Measurements from ENCODE around the gene FCMR. TPM values are rescaled to one million over a fixed set of nuclear protein-coding genes. Genes with fewer than 3 reads are reported as not detected.

FCMR gene
- total RNA-seq, 4 donors from 2014 or later = 0.88 to 4.2 (median 1.00) TPM; not detected in 1

GRCh38 chr1:206875752-206876377 lies 45.9 kb downstream of the FCMR start:
- Histone ChIP-seq H3K27me3 (no peaks in the 10 kb centered on the region), H3K4me1 (peaks cover 4 to 16% (median 4%) of the 10 kb centered on the region in 3 donors), H3K27ac (no peak overlapping the region), H3K4me3 (no peak overlapping the region), H3K36me3 (no peaks in the 10 kb centered on the region), H3K9me3 (peaks cover 0 to 30% (median 9%) of the 10 kb centered on the region in 3 donors)
- intact Hi-C loops (cut with DNase I) = no loop called here
- no peak for TF ChIP-seq POLR2A (IDR thresholded peaks at IDR 0.05)
- TF ChIP-seq CTCF (IDR thresholded peaks at IDR 0.05) = no peak
- DNase-seq = no peak
- 77 to 86% methylated on average over 3 of the region's 3 CpGs for WGBS, 2 donors

- WGBS, 2 donors = 27 to 30% methylated on average over 3 of the region's 3 CpGs
- Histone ChIP-seq H3K9me3 (peaks cover 0 to 23% (median 8%) of the 10 kb centered on the region in 3 donors), H3K36me3 (no peaks in the 10 kb centered on the region), H3K27me3 (no peaks in the 10 kb centered on the region), H3K27ac (peak overlapping the region in 1 of 4 donors; percentile 23), H3K4me3 (no peak overlapping the region), H3K4me1 (peaks cover 4 to 16% (median 4%) of the 10 kb centered on the region in 3 donors)
- intact Hi-C loops (cut with DNase I) = no loop called here
- DNase-seq = no peak
- TF ChIP-seq POLR2A (IDR thresholded peaks at IDR 0.05) (no peak), CTCF (IDR thresholded peaks at IDR 0.05) (no peak)
These were observed 48.0 kb downstream of the FCMR start for GRCh38 chr1:206873603-206874188.

GRCh38 chr1:206872139-206872538 lies 49.6 kb downstream of the FCMR start:
- H3K36me3 ChIP-seq = no peaks in the 10 kb centered on the region
- H3K4me1 ChIP-seq = peaks cover 4 to 16% (median 4%) of the 10 kb centered on the region in 3 donors
- H3K27ac ChIP-seq = no peak overlapping the region
- H3K27me3 ChIP-seq = no peaks in the 10 kb centered on the region
- TF ChIP-seq CTCF (IDR thresholded peaks at IDR 0.05) (no peak), POLR2A (IDR thresholded peaks at IDR 0.05) (no peak)
- H3K4me3 ChIP-seq = no peak overlapping the region
- H3K9me3 ChIP-seq = peaks cover 0 to 11% (median 0%) of the 10 kb centered on the region in 3 donors
- no peak for DNase-seq
- whole genome bisulfite sequencing, 2 donors = 75 to 77% methylated on average over 3 of the region's 3 CpGs
- intact Hi-C loops (cut with DNase I) = no loop called here

- Histone ChIP-seq H3K36me3 (no peaks in the 10 kb centered on the region), H3K27me3 (peaks cover 0 to 1% (median 0%) of the 10 kb centered on the region in 4 donors), H3K4me3 (no peak overlapping the region), H3K4me1 (peaks cover 3 to 16% (median 6%) of the 10 kb centered on the region in 3 donors), H3K9me3 (no peaks in the 10 kb centered on the region), H3K27ac (no peak overlapping the region)
- TF ChIP-seq CTCF (IDR thresholded peaks at IDR 0.05) = no peak
- DNase-seq = no peak
- 57 to 65% methylated on average over 1 of the region's 1 CpG for WGBS, 2 donors
- intact Hi-C loops (cut with DNase I) = no loop called here
These were observed 53.5 kb downstream of the FCMR start for GRCh38 chr1:206868264-206868663.

GRCh38 chr1:206867716-206868115 lies 54.0 kb downstream of the FCMR start:
- intact Hi-C loops (cut with DNase I) = no loop called here
- H3K4me3 ChIP-seq = no peak overlapping the region
- no peaks in the 10 kb centered on the region for H3K9me3 ChIP-seq
- H3K27ac ChIP-seq = no peak overlapping the region
- peaks cover 0 to 11% (median 6%) of the 10 kb centered on the region in 3 donors for H3K4me1 ChIP-seq
- H3K36me3 ChIP-seq = no peaks in the 10 kb centered on the region
- no peak for TF ChIP-seq CTCF (IDR thresholded peaks at IDR 0.05)
- no peak for TF ChIP-seq POLR2A (IDR thresholded peaks at IDR 0.05)
- DNase-seq = no peak
- H3K27me3 ChIP-seq = peaks cover 0 to 6% (median 0%) of the 10 kb centered on the region in 4 donors
